ENCODE results near the gene F10. TPM values are rescaled to one million over a fixed set of nuclear protein-coding genes. Genes with fewer than 3 reads are reported as not detected.
"Not testable (repeated sequence)": the region's sequence is repeated elsewhere in the genome, so short reads cannot be mapped to it uniquely, and the experiment has no call there.

Gene F10
- total RNA-seq, 1 donor from 2014 or later: 8.9 TPM

DNA sequence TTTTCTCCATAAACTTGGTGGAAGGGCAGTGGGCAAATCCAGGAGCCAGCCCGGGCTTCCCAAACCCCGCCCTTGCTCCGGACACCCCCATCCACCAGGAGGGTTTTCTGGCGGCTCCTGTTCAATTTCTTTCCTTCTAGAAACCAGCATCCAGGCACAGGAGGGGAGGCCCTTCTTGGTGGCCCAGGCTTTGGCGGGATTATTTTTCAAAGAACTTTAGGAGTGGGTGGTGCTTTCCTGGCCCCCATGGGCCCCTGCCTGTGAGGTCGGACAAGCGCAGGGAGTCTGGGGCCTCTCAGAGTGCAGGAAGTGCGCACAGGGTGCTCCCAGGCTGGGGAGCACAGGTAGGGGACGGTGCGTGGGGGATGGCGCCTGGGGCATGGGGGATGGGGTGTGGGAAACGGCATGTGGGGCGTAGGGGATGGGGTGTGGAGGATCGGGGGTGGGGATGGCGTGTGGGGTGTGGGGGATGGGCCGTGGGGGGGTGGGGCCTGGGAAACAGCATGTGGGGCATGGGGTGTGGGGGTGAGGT, 16.6 kb upstream of the F10 start:
- intact Hi-C loops (cut with DNase I): no loop called here
- no peak overlapping the region for H3K27ac ChIP-seq
- TF ChIP-seq, protein P1, sequence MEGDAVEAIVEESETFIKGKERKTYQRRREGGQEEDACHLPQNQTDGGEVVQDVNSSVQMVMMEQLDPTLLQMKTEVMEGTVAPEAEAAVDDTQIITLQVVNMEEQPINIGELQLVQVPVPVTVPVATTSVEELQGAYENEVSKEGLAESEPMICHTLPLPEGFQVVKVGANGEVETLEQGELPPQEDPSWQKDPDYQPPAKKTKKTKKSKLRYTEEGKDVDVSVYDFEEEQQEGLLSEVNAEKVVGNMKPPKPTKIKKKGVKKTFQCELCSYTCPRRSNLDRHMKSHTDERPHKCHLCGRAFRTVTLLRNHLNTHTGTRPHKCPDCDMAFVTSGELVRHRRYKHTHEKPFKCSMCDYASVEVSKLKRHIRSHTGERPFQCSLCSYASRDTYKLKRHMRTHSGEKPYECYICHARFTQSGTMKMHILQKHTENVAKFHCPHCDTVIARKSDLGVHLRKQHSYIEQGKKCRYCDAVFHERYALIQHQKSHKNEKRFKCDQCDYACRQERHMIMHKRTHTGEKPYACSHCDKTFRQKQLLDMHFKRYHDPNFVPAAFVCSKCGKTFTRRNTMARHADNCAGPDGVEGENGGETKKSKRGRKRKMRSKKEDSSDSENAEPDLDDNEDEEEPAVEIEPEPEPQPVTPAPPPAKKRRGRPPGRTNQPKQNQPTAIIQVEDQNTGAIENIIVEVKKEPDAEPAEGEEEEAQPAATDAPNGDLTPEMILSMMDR (IDR thresholded peaks at IDR 0.05): no peak
- no peak overlapping the region for H3K4me3 ChIP-seq
- no peaks in the 10 kb centered on the region for H3K9me3 ChIP-seq
- no peaks in the 10 kb centered on the region for H3K36me3 ChIP-seq
- H3K4me1 ChIP-seq: peaks cover 15% of the 10 kb centered on the region
- ATAC-seq: no peak
- H3K27me3 ChIP-seq (ENCODE audit: low read depth): peaks cover 19% of the 10 kb centered on the region
- no peak for DNase-seq

DNA sequence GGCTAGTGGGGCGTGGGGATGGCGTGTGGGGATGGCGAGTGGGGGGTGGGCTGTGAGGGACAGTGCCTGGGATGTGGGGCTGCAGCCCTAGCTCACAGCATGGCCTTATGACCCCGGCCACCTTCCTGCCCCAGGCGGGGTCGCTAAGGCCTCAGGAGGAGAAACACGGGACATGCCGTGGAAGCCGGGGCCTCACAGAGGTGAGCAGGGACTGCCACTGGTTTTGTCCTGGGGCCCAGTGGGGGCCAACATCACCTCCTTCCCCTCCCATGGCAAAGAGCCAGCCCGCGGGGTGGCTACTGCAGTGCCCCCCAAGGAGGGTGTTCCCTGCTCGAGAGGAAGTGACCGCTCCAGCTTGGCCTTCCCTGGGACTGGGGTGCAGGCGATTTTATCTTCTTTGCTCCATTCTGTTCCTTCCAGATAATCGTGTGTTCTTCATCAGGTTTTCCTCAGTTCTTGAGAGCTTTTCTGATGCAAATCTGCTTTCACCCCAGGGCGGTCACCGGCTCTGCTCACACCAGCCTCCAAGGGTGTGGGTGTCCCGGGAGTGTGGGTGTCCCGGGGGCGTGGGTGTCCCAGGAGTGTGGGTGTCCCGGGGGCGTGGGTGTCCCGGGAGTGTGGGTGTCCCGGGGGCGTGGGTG, 15.8 kb upstream of the F10 start:
- intact Hi-C loops (cut with DNase I): no loop called here

DNA sequence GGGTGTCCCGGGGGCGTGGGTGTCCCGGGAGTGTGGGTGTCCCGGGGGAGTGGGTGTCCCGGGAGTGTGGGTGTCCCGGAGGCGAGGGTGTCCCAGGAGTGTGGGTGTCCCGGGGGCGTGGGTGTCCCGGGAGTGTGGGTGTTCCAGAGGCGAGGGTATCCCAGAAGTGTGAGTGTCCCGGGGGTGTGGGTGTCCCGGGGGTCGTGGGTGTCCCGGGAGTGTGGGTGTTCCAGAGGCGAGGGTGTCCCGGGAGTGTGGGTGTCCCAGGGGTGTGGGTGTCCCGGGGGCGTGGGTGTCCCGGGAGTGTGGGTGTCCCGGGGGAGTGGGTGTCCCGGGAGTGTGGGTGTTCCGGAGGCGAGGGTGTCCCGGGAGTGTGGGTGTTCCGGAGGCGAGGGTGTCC, 14.1 kb upstream of the F10 start:
- H3K9me3 ChIP-seq; DNase-seq; H3K36me3 ChIP-seq; H3K4me3 ChIP-seq; H3K27ac ChIP-seq; intact Hi-C loops (cut with DNase I); ATAC-seq: not testable (repeated sequence)
- peaks cover 16% of the 10 kb centered on the region for H3K4me1 ChIP-seq
- peaks cover 26% of the 10 kb centered on the region for H3K27me3 ChIP-seq (ENCODE audit: low read depth)

More for the DNA sequence above, 15.8 kb upstream of the F10 start:
- ATAC-seq: no peak
- Histone ChIP-seq H3K27ac (no peak overlapping the region), H3K4me3 (no peak overlapping the region), H3K4me1 (peaks cover 16% of the 10 kb centered on the region), H3K36me3 (no peaks in the 10 kb centered on the region), H3K9me3 (no peaks in the 10 kb centered on the region), H3K27me3 (ENCODE audit: low read depth) (peaks cover 21% of the 10 kb centered on the region)
- TF ChIP-seq, protein P1 (IDR thresholded peaks at IDR 0.05): no peak
- no peak for DNase-seq

DNA sequence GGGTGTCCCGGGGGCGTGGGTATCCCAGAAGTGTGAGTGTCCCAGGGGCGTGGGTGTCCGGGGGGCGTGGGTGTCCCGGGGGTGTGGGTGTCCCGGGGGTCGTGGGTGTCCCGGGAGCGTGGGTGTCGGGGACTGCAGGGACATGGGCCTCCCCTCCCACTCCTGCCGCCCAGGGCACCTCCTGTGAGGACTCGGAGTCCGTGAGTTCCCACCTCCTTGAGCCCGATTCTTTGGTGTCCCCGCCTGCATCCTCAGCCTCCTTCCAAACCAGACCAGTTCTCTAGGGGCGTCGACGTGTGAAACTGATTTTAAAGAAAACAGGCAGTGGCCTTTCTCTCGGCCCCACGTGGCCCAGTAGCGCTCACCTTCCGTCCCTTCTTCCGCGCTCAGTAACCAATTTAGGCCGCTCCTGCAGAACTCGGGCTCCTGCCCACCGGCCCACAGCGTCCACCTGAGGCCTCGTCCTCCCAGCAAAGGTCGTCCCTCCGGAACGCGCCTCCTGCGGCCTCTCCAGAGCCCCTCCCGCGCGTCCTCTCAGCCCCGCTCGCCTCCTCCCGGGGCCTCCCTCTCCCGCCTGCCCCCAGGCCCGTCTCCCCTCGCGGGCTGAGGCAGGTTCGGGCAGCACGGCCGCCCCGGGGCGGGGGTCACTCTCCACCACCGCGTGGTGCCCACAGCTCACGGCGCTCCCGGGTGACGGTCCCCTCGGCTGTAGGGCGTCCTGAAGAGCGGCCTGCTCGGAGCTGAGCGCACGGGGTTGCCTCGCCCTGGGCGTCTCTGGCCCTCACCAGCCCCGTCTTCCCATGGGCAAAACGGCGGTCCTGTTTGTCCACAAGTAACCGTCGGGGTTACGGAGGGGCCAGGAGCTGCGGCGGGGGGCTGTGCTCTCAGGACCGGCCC, 13.2 kb upstream of the F10 start:
- no peak overlapping the region for H3K27ac ChIP-seq
- TF ChIP-seq, protein P1 (IDR thresholded peaks at IDR 0.05): no peak
- intact Hi-C loops (cut with DNase I): no loop called here
- no peaks in the 10 kb centered on the region for H3K9me3 ChIP-seq
- ATAC-seq (peak; percentile 9 to 45), DNase-seq (peak; percentile 41)
- peaks cover 29% of the 10 kb centered on the region for H3K27me3 ChIP-seq (ENCODE audit: low read depth)
- H3K4me3 ChIP-seq: peak overlapping the region; percentile 56
- H3K36me3 ChIP-seq: no peaks in the 10 kb centered on the region
- peaks cover 16% of the 10 kb centered on the region for H3K4me1 ChIP-seq

DNA sequence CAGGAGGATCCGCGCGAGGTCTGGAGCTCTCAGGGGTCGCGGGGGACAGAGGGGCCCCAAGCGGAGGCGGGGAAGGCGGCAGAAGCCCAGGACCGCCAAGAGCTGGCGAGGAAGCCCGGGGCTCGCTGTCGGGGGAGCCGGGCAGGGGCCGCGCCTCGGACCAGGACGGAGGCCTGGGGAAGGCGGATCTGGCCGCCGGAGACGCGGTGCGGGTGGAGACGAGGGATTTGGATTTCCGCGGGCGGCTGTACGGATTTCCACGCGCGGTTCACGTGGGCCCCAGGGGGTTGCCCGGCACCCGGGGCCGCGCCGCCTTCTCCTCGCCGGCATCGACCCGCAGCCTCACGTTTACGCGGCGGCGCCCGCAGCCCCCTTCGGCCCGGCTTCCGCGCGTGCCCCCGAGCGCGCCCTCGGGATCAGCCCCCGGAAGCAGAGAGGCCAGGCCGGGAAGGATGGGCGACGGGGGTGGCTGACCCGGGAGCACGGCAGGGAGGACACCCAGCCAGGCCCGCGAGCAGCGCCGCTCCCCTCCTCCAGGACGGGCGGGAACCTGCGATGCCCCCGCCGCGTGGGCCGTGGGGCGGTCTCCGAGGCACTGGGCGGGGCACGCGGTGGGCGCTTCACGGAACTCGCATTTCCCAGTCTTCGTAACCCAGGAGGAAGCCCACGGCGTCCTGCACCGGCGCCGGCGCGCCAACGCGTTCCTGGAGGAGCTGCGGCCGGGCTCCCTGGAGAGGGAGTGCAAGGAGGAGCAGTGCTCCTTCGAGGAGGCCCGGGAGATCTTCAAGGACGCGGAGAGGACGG, 12.3 kb upstream of the F10 start:
- peak overlapping the region; percentile 56 for H3K4me3 ChIP-seq
- TF ChIP-seq, protein P1 (IDR thresholded peaks at IDR 0.05): no peak
- peaks cover 16% of the 10 kb centered on the region for H3K4me1 ChIP-seq
- H3K9me3 ChIP-seq: no peaks in the 10 kb centered on the region
- H3K27me3 ChIP-seq (ENCODE audit: low read depth): peaks cover 33% of the 10 kb centered on the region
- H3K36me3 ChIP-seq: no peaks in the 10 kb centered on the region
- DNase-seq (peak; percentile 49), ATAC-seq (peak; percentile 46 to 49)
- no peak overlapping the region for H3K27ac ChIP-seq
- intact Hi-C loops (cut with DNase I): no loop called here
